HepG2 (cell line): ENCODE data around the gene CAMTA1.

Source experiments
- CERS6 ChIP-seq: sonication (generic); formaldehyde crosslinking; IDR thresholded peaks from 2 replicates; pipeline ENCODE4 v1.5.0; 2020; ENCODE audit warnings: missing genetic modification reagents
- HNRNPUL1 ChIP-seq: fragments of 200-400 bp; formaldehyde crosslinking; IDR thresholded peaks from 2 replicates; pipeline ENCODE4 v1.6.1; 2017; ENCODE audit warnings: low read depth, mild to moderate bottlenecking, low read length, moderate library complexity
- NR2F6 ChIP-seq, 2 experiments: IDR thresholded peaks; 2 replicates each; pipeline ENCODE4 v1.6.1; 2016; ENCODE audit warnings: antibody characterized with exemption in 1 of 2, mild to moderate bottlenecking in 1 of 2
- SMC3 ChIP-seq: IDR thresholded peaks from 2 replicates; pipeline ENCODE4 v1.6.1; 2011; ENCODE audit warnings: low read length, improper control_type of control experiment
- YEATS2 ChIP-seq: sonication (generic); formaldehyde crosslinking; IDR thresholded peaks from 2 replicates; pipeline ENCODE4 v1.4.0; 2020; ENCODE audit warnings: missing genetic modification reagents, borderline replicate concordance
- ZFAT ChIP-seq: sonication (generic); formaldehyde crosslinking; conservative IDR thresholded peaks from 2 replicates; pipeline ENCODE4 v1.8.1; 2023; ENCODE audit warnings: missing genetic modification reagents, inconsistent platforms
- ZKSCAN1 ChIP-seq: fragments of 150-350 bp; IDR thresholded peaks from 2 replicates; pipeline ENCODE4 v1.6.1; 2014; ENCODE audit warnings: low read length
- ZNF562 ChIP-seq: sonication (generic); formaldehyde crosslinking; IDR thresholded peaks from 2 replicates; pipeline ENCODE4 v1.8.0; 2022; ENCODE audit warnings: missing genetic modification reagents, borderline replicate concordance
- TF ChIP-seq, protein P1 (sequence below): sonication (generic); formaldehyde crosslinking; IDR thresholded peaks from 2 replicates; pipeline ENCODE4 v1.5.0; 2020; ENCODE audit warnings: mild to moderate bottlenecking, missing genetic modification reagents, moderate library complexity

GRCh38 chr1:7667625-7668218 lies 882.5 kb downstream of the CAMTA1 start:
- TF ChIP-seq, protein P1, sequence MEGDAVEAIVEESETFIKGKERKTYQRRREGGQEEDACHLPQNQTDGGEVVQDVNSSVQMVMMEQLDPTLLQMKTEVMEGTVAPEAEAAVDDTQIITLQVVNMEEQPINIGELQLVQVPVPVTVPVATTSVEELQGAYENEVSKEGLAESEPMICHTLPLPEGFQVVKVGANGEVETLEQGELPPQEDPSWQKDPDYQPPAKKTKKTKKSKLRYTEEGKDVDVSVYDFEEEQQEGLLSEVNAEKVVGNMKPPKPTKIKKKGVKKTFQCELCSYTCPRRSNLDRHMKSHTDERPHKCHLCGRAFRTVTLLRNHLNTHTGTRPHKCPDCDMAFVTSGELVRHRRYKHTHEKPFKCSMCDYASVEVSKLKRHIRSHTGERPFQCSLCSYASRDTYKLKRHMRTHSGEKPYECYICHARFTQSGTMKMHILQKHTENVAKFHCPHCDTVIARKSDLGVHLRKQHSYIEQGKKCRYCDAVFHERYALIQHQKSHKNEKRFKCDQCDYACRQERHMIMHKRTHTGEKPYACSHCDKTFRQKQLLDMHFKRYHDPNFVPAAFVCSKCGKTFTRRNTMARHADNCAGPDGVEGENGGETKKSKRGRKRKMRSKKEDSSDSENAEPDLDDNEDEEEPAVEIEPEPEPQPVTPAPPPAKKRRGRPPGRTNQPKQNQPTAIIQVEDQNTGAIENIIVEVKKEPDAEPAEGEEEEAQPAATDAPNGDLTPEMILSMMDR (CRISPR knock-in tag), result peak; percentile 100
- no peak for TF ChIP-seq ZNF562 (CRISPR knock-in tag)
- TF ChIP-seq CERS6 (CRISPR knock-in tag), result no peak
- no peak for TF ChIP-seq NR2F6 (IDR thresholded peaks at IDR 0.05)
- peak; percentile 52; the same call in 1 of the 2 replicates for TF ChIP-seq NR2F6 (CRISPR knock-in tag; IDR thresholded peaks at IDR 0.05)
- no peak for TF ChIP-seq ZKSCAN1
- TF ChIP-seq HNRNPUL1, result no peak
- TF ChIP-seq YEATS2 (CRISPR knock-in tag), result no peak; the same call in 1 of the 2 replicates
- TF ChIP-seq ZFAT (CRISPR knock-in tag), result no peak
- peak; percentile 84 for TF ChIP-seq SMC3
